ENCODE results near the gene PTGFR.

PTGFR gene

GRCh38 chr1:78490861-78491450, at the start of gene PTGFR:
PTGFR (plus strand) TSS chr1:78490974; CDS start chr1:78492744, 1,770 bp downstream.
- no peak for DNase-seq (ENCODE audit: low spot score)

GRCh38 chr1:78441921-78442320, 48.9 kb upstream of the PTGFR start:
- no peak for DNase-seq (ENCODE audit: low spot score)

- DNase-seq (ENCODE audit: low spot score) = no peak
Observed at GRCh38 chr1:78447086-78447485, 43.7 kb upstream of the PTGFR start.

GRCh38 chr1:78464449-78464891, 26.3 kb upstream of the PTGFR start:
- DNase-seq (ENCODE audit: low spot score) = no peak

GRCh38 chr1:78465143-78465542, 25.6 kb upstream of the PTGFR start:
- no peak for DNase-seq (ENCODE audit: low spot score)

- DNase-seq (ENCODE audit: low spot score) = no peak
Observed at GRCh38 chr1:78468521-78468920, 22.3 kb upstream of the PTGFR start.

- DNase-seq (ENCODE audit: low spot score) = no peak
Observed at GRCh38 chr1:78469576-78469975, 21.2 kb upstream of the PTGFR start.

GRCh38 chr1:78471890-78472620, 18.7 kb upstream of the PTGFR start:
- no peak for DNase-seq (ENCODE audit: low spot score)

- no peak for DNase-seq (ENCODE audit: low spot score)
Observed at GRCh38 chr1:78472851-78473496, 17.8 kb upstream of the PTGFR start.

GRCh38 chr1:78474092-78474491, 16.7 kb upstream of the PTGFR start:
- DNase-seq (ENCODE audit: low spot score) = no peak

- DNase-seq (ENCODE audit: low spot score) = no peak
Observed at GRCh38 chr1:78475888-78476610, 14.7 kb upstream of the PTGFR start.

GRCh38 chr1:78483903-78484302, 6.9 kb upstream of the PTGFR start:
- no peak for DNase-seq (ENCODE audit: low spot score)

GRCh38 chr1:78491451-78492071, 787 bp downstream of the PTGFR start:
- no peak for DNase-seq (ENCODE audit: low spot score)

- DNase-seq (ENCODE audit: low spot score) = no peak
Observed at GRCh38 chr1:78492386-78492950, 1.7 kb downstream of the PTGFR start.

GRCh38 chr1:78493451-78493850, 2.7 kb downstream of the PTGFR start:
- DNase-seq (ENCODE audit: low spot score) = no peak

- DNase-seq (ENCODE audit: low spot score) = no peak
Observed at GRCh38 chr1:78497201-78497600, 6.4 kb downstream of the PTGFR start.

- no peak for DNase-seq (ENCODE audit: low spot score)
Observed at GRCh38 chr1:78500529-78500928, 9.8 kb downstream of the PTGFR start.

- DNase-seq (ENCODE audit: low spot score) = no peak
Observed at GRCh38 chr1:78501203-78501602, 10.4 kb downstream of the PTGFR start.

GRCh38 chr1:78511334-78511733, 20.6 kb downstream of the PTGFR start:
- DNase-seq (ENCODE audit: low spot score) = no peak

- DNase-seq (ENCODE audit: low spot score) = no peak
Observed at GRCh38 chr1:78516716-78517115, 25.9 kb downstream of the PTGFR start.

GRCh38 chr1:78519446-78519845, 28.7 kb downstream of the PTGFR start:
- DNase-seq (ENCODE audit: low spot score) = no peak

GRCh38 chr1:78520216-78520615, 29.4 kb downstream of the PTGFR start:
- DNase-seq (ENCODE audit: low spot score) = no peak

Measured in activated CD4-positive, alpha-beta T cell treated with anti-CD3 and anti-CD28 coated beads, Interleukin-2, Interleukin-4, amounts not matched to agents 100 ng/mL and 50 ng/mL, durations not matched to agents 16 hours and 8 hours (primary cell).